Measurements from ENCODE around the gene ZNF565. TPM values are rescaled to one million over a fixed set of nuclear protein-coding genes. Genes with fewer than 3 reads are reported as not detected.
A peak's percentile ranks its signal among the peaks of the same experiment; 100 is the strongest.
"Not testable (repeated sequence)": the region's sequence is repeated elsewhere in the genome, so short reads cannot be mapped to it uniquely, and the experiment has no call there.

ZNF565 gene
- total RNA-seq (2014; rRNA removed; shearing (Covaris generic)): 2.2 and 3.6 TPM in 2 replicates

- peak; percentile 99 for DNase-seq (ENCODE audit: low read depth)
Measured at GRCh38 chr19:36214386-36215275, at the start of gene ZNF565, which contains the start of gene ZNF146. TSS of gene ZNF565 (minus strand) at chr19:36214665. CDS start at chr19:36201985, 12,680 bp downstream. TSS of gene ZNF146 (plus strand) at chr19:36215106. CDS start at chr19:36236441, 21,335 bp downstream.

GRCh38 chr19:36259211-36259610, 44.7 kb upstream of the ZNF565 start:
- DNase-seq (ENCODE audit: low read depth): no peak

GRCh38 chr19:36258028-36258875, 43.8 kb upstream of the ZNF565 start:
- no peak for DNase-seq (ENCODE audit: low read depth)

GRCh38 chr19:36257520-36257876, 43.0 kb upstream of the ZNF565 start:
- no peak for DNase-seq (ENCODE audit: low read depth)

GRCh38 chr19:36256853-36257519, 42.5 kb upstream of the ZNF565 start:
- no peak for DNase-seq (ENCODE audit: low read depth)

GRCh38 chr19:36256064-36256463, 41.6 kb upstream of the ZNF565 start:
- DNase-seq (ENCODE audit: low read depth): no peak

GRCh38 chr19:36255316-36255715, 40.9 kb upstream of the ZNF565 start:
- no peak for DNase-seq (ENCODE audit: low read depth)

GRCh38 chr19:36254848-36255247, 40.4 kb upstream of the ZNF565 start:
- DNase-seq (ENCODE audit: low read depth): no peak

GRCh38 chr19:36252047-36252446, 37.6 kb upstream of the ZNF565 start:
- DNase-seq (ENCODE audit: low read depth): no peak

- no peak for DNase-seq (ENCODE audit: low read depth)
Measured at GRCh38 chr19:36246006-36246481, 31.6 kb upstream of the ZNF565 start.

GRCh38 chr19:36245210-36246005, 30.9 kb upstream of the ZNF565 start:
- no peak for DNase-seq (ENCODE audit: low read depth)

GRCh38 chr19:36244066-36244465, 29.6 kb upstream of the ZNF565 start:
- no peak for DNase-seq (ENCODE audit: low read depth)

GRCh38 chr19:36236946-36237310, 22.5 kb upstream of the ZNF565 start:
- DNase-seq (ENCODE audit: low read depth): no peak

- DNase-seq (ENCODE audit: low read depth): no peak
Measured at GRCh38 chr19:36236304-36236945, 22.0 kb upstream of the ZNF565 start.

GRCh38 chr19:36233626-36234025, 19.2 kb upstream of the ZNF565 start:
- DNase-seq (ENCODE audit: low read depth): not testable (repeated sequence)

- peak; percentile 81 for DNase-seq (ENCODE audit: low read depth)
Measured at GRCh38 chr19:36225219-36225892, 10.9 kb upstream of the ZNF565 start.

- DNase-seq (ENCODE audit: low read depth): no peak
Measured at GRCh38 chr19:36222503-36222902, 8.0 kb upstream of the ZNF565 start.

- no peak for DNase-seq (ENCODE audit: low read depth)
Measured at GRCh38 chr19:36221474-36221873, 7.0 kb upstream of the ZNF565 start.

GRCh38 chr19:36215276-36216123, 1.0 kb upstream of the ZNF565 start:
- DNase-seq (ENCODE audit: low read depth): no peak

Measured in M059J (cell line).